Mesenchymal stem cell (in vitro differentiated cells and primary cell): ENCODE results near the gene TOR1AIP1.
"Not testable (repeated sequence)": the region's sequence is repeated elsewhere in the genome, so short reads cannot be mapped to it uniquely, and the experiment has no call there.

Experiments used
- DNase-seq: peaks from one replicate; pipeline ENCODE4 v3.0.0-alpha.2; 2013
- H2AFZ ChIP-seq: one replicate; pipeline ENCODE4 v1.6.1; 2013; ENCODE audit warnings: low read depth, mild to moderate bottlenecking, control low read depth, inconsistent platforms, low read length, moderate library complexity
- H2AK5ac ChIP-seq: 2 replicates; pipeline ENCODE4 v1.6.1; 2013; ENCODE audit warnings: low read length, moderate library complexity, mild to moderate bottlenecking, inconsistent platforms; ENCODE audit not compliant: severe bottlenecking
- H2BK120ac ChIP-seq: one replicate; pipeline ENCODE4 v1.6.1; 2013; ENCODE audit warnings: low read depth, mild to moderate bottlenecking, inconsistent platforms, low read length, moderate library complexity
- H2BK12ac ChIP-seq, 2 experiments: one replicate each; pipeline ENCODE4 v1.6.1; 2013; ENCODE audit warnings: inconsistent platforms in 2 of 2, low read length in 2 of 2, mild to moderate bottlenecking in 2 of 2, moderate library complexity in 2 of 2, control low read depth in 1 of 2
- H2BK15ac ChIP-seq: one replicate; pipeline ENCODE4 v1.6.1; 2013; ENCODE audit warnings: mild to moderate bottlenecking, low read depth, inconsistent platforms; ENCODE audit not compliant: poor library complexity, severe bottlenecking
- H2BK5ac ChIP-seq: 2 replicates; pipeline ENCODE4 v1.6.1; 2013; ENCODE audit warnings: low read depth, mild to moderate bottlenecking, low read length, control low read depth, inconsistent platforms; ENCODE audit not compliant: poor library complexity, severe bottlenecking
- H3K14ac ChIP-seq, 2 experiments: one replicate each; pipeline ENCODE4 v1.6.1; 2013; ENCODE audit warnings: inconsistent platforms in 2 of 2, low read length in 2 of 2, control low read depth in 1 of 2, mild to moderate bottlenecking in 1 of 2, moderate library complexity in 1 of 2
- H3K18ac ChIP-seq, 2 experiments: one replicate each; pipeline ENCODE4 v1.6.1; 2013; ENCODE audit warnings: inconsistent platforms in 2 of 2, low read length in 2 of 2, control low read depth in 1 of 2, low read depth in 1 of 2, mild to moderate bottlenecking in 1 of 2
- H3K23ac ChIP-seq, 2 experiments: one replicate each; pipeline ENCODE4 v1.6.1; 2013; ENCODE audit warnings: inconsistent platforms in 2 of 2, low read length in 2 of 2, mild to moderate bottlenecking in 2 of 2, moderate library complexity in 2 of 2, control low read depth in 1 of 2
- H3K27ac ChIP-seq: 2 replicates; pipeline ENCODE4 v1.5.1; 2013; ENCODE audit warnings: mild to moderate bottlenecking, moderate library complexity, low read length, control low read depth, inconsistent platforms; ENCODE audit not compliant: poor library complexity, severe bottlenecking
- H3K27me3 ChIP-seq, 2 experiments: 2 replicates each; pipeline versions ENCODE4 v1.6.1 to v1.7.0; 2013; ENCODE audit warnings: low read length in 2 of 2, mild to moderate bottlenecking in 2 of 2, moderate library complexity in 2 of 2, control low read depth in 1 of 2, inconsistent platforms in 1 of 2; ENCODE audit not compliant: control insufficient read depth in 1 of 2, insufficient read depth in 1 of 2
- H3K36me3 ChIP-seq, 2 experiments: 2 replicates each; pipeline versions ENCODE4 v1.6.1 to v1.7.0; 2013; ENCODE audit warnings: low read length in 2 of 2, control low read depth in 1 of 2, inconsistent platforms in 1 of 2, low read depth in 1 of 2, mild to moderate bottlenecking in 1 of 2; ENCODE audit not compliant: insufficient read depth in 2 of 2, control insufficient read depth in 1 of 2
- H3K4ac ChIP-seq, 2 experiments: one replicate each; pipeline ENCODE4 v1.6.1; 2013; ENCODE audit warnings: inconsistent platforms in 2 of 2, low read length in 2 of 2, mild to moderate bottlenecking in 2 of 2, moderate library complexity in 2 of 2, control low read depth in 1 of 2, low read depth in 1 of 2
- H3K4me1 ChIP-seq: 2 replicates; pipeline ENCODE4 v1.6.1; 2013; ENCODE audit warnings: low read depth, low read length, control low read depth; ENCODE audit not compliant: control insufficient read depth, insufficient read depth
- H3K4me2 ChIP-seq: 2 replicates; pipeline ENCODE4 v1.6.1; 2013; ENCODE audit warnings: low read length, mild to moderate bottlenecking, inconsistent platforms; ENCODE audit not compliant: poor library complexity, severe bottlenecking
- H3K4me3 ChIP-seq, 2 experiments: 2 replicates each; pipeline versions ENCODE4 v1.5.1 to v1.7.0; 2013; ENCODE audit warnings: low read length in 2 of 2, mild to moderate bottlenecking in 2 of 2, control low read depth in 1 of 2, low read depth in 1 of 2; ENCODE audit not compliant: insufficient read depth in 1 of 2
- H3K79me1 ChIP-seq: replicated peaks from 2 replicates; pipeline ENCODE4 v1.6.1; 2013; ENCODE audit warnings: mild to moderate bottlenecking, control low read depth, low read length, inconsistent platforms; ENCODE audit not compliant: poor library complexity, severe bottlenecking
- H3K9ac ChIP-seq: 2 replicates; pipeline ENCODE4 v1.7.0; 2013; ENCODE audit warnings: mild to moderate bottlenecking, low read length, moderate library complexity
- H3K9me3 ChIP-seq: 2 replicates; pipeline ENCODE4 v1.7.0; 2013; ENCODE audit warnings: mild to moderate bottlenecking, low read length; ENCODE audit not compliant: control insufficient read depth
- H4K8ac ChIP-seq: one replicate; pipeline ENCODE4 v1.6.1; 2013; ENCODE audit warnings: inconsistent platforms, mild to moderate bottlenecking, low read length, moderate library complexity
- H4K91ac ChIP-seq: one replicate; pipeline ENCODE4 v1.6.1; 2013; ENCODE audit warnings: mild to moderate bottlenecking, low read length, inconsistent platforms
- WGBS: methylation state at CpG from one replicate; pipeline ENCODE4 v1.1.7; 2013; ENCODE audit warnings: mixed read lengths; 5-methylcytosine and 5-hydroxymethylcytosine counted together

The TOR1AIP1 gene

DNA sequence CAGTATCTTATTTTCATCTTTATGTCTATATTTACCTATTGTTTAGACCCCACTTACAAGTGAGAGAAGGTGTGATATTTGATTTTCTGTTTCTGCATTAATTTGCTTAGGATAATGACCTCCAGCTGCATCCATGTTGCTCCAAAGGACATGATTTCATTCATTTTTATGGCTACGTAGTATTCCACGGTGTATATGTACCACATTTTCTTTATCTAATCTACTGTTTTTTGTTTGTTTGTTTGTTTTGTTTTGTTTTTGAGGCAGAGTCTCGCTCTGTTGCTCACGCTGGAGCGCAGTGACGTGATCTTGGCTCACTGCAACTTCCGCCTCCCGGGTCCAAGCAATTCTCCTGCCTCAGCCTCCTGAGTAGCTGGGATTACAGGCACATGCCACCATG, 80.1 kb downstream of the TOR1AIP1 start:
- DNase-seq, H3K14ac ChIP-seq, H3K9ac ChIP-seq, H4K91ac ChIP-seq, H2AK5ac ChIP-seq, H2AFZ ChIP-seq, H3K36me3 ChIP-seq, H3K4me2 ChIP-seq, H3K27me3 ChIP-seq, H3K23ac ChIP-seq, H3K4me1 ChIP-seq, H3K18ac ChIP-seq, H3K27ac ChIP-seq, H2BK120ac ChIP-seq, H4K8ac ChIP-seq, H3K9me3 ChIP-seq, H3K4me3 ChIP-seq, H2BK15ac ChIP-seq, H2BK5ac ChIP-seq, H3K4ac ChIP-seq, H2BK12ac ChIP-seq: not testable (repeated sequence)
- H3K79me1 ChIP-seq, result peaks cover 10% of the 10 kb centered on the region
- 98% methylated on average over 6 of the region's 8 CpGs for WGBS

- Histone ChIP-seq H2BK5ac (no peak overlapping the region), H3K9me3 (peaks cover 3% of the 10 kb centered on the region), H3K14ac (no peak overlapping the region), H4K8ac (no peak overlapping the region), H3K27ac (no peak overlapping the region), H2AFZ (no peak overlapping the region), H3K4me2 (no peak overlapping the region), H2BK120ac (no peak overlapping the region), H3K27me3 (no peaks in the 10 kb centered on the region), H3K79me1 (peaks cover 17% of the 10 kb centered on the region), H3K36me3 (peaks cover 3 to 4% of the 10 kb centered on the region in 2 experiments), H3K4ac (no peak overlapping the region), H3K18ac (no peak overlapping the region), H2BK12ac (no peak overlapping the region), H3K4me3 (no peak overlapping the region), H3K4me1 (no peaks in the 10 kb centered on the region), H3K9ac (no peak overlapping the region), H2AK5ac (no peak overlapping the region), H4K91ac (no peak overlapping the region), H3K23ac (no peak overlapping the region), H2BK15ac (no peak overlapping the region)
- DNase-seq, result no peak
These were observed 84.5 kb downstream of the TOR1AIP1 start for GRCh38 chr1:179966551-179966950.

- 95% methylated on average over 4 of the region's 6 CpGs for WGBS
- Histone ChIP-seq H3K27me3 (no peaks in the 10 kb centered on the region), H4K91ac (no peak overlapping the region), H2BK5ac (no peak overlapping the region), H2BK12ac (no peak overlapping the region), H3K4ac (no peak overlapping the region), H3K9ac (no peak overlapping the region), H3K79me1 (peaks cover 21% of the 10 kb centered on the region), H2AFZ (no peak overlapping the region), H2BK120ac (no peak overlapping the region), H3K4me1 (no peaks in the 10 kb centered on the region), H3K4me2 (no peak overlapping the region), H3K23ac (no peak overlapping the region), H2AK5ac (no peak overlapping the region), H3K18ac (no peak overlapping the region), H4K8ac (no peak overlapping the region), H3K9me3 (peaks cover 3% of the 10 kb centered on the region), H3K4me3 (no peak overlapping the region), H3K14ac (no peak overlapping the region), H2BK15ac (no peak overlapping the region), H3K27ac (no peak overlapping the region), H3K36me3 (peaks cover 3 to 4% of the 10 kb centered on the region in 2 experiments)
- DNase-seq, result no peak
These were observed 86.4 kb downstream of the TOR1AIP1 start for GRCh38 chr1:179968284-179968993.

DNA sequence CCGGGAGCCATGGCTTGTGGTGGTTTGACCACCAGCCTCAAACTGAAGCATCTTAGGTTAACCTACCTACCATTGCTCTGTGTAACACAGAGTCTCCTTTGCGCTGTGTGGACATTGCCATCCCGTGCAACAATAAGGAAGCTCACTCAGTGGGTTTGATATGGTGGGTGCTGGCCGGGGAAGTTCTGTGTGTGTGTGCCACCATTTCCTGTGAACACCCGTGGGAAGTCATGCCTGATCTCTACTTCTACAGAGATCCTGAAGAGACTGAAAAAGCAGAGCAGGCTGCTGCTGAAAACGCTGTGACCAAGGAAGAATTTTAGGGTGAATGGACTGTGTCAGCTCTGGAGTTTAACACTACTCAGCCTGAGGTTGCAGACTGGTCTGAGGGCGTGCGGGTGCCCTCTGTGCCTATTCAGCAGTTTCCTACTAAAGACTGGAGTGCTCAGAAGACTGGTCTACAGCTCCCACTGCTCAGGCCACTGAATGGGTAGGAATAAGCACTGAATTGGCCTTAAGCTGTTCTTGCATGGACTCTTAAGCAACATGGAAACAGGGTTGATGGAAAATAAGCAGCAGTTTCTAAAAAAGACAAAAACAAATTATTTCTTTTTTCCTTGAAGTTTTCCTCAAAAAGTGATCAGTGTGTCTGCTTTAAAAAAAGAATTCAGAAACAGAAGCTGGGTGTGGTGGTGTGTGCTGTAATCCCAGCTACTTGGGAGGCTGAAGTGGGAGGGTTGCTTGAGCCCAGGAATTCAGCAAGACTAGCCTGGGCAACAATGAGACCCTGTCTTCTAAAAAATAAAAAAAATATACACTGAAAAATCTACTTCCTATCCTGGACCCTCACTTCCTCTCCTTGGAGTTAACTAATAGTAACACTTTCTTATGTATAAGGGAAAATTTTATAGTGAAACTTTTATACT, 87.2 kb downstream of the TOR1AIP1 start:
- peaks cover 3% of the 10 kb centered on the region for H3K9me3 ChIP-seq
- no peak overlapping the region for H3K4ac ChIP-seq
- no peaks in the 10 kb centered on the region for H3K27me3 ChIP-seq
- H2BK12ac ChIP-seq, result no peak overlapping the region
- H3K18ac ChIP-seq, result no peak overlapping the region
- no peak overlapping the region for H3K27ac ChIP-seq
- DNase-seq, result no peak
- H2BK120ac ChIP-seq, result no peak overlapping the region
- no peak overlapping the region for H2AK5ac ChIP-seq
- no peaks in the 10 kb centered on the region for H3K4me1 ChIP-seq
- H2BK5ac ChIP-seq, result no peak overlapping the region
- 83% methylated on average over 8 of the region's 8 CpGs for WGBS
- peaks cover 3 to 4% of the 10 kb centered on the region in 2 experiments for H3K36me3 ChIP-seq
- H3K4me3 ChIP-seq, result no peak overlapping the region
- H3K23ac ChIP-seq, result no peak overlapping the region
- H3K4me2 ChIP-seq, result no peak overlapping the region
- no peak overlapping the region for H3K14ac ChIP-seq
- no peak overlapping the region for H3K9ac ChIP-seq
- peaks cover 21% of the 10 kb centered on the region for H3K79me1 ChIP-seq
- H4K8ac ChIP-seq, result no peak overlapping the region
- no peak overlapping the region for H2AFZ ChIP-seq
- H4K91ac ChIP-seq, result no peak overlapping the region
- no peak overlapping the region for H2BK15ac ChIP-seq
